ENCODE results near the gene BAD.

Gene BAD

DNA sequence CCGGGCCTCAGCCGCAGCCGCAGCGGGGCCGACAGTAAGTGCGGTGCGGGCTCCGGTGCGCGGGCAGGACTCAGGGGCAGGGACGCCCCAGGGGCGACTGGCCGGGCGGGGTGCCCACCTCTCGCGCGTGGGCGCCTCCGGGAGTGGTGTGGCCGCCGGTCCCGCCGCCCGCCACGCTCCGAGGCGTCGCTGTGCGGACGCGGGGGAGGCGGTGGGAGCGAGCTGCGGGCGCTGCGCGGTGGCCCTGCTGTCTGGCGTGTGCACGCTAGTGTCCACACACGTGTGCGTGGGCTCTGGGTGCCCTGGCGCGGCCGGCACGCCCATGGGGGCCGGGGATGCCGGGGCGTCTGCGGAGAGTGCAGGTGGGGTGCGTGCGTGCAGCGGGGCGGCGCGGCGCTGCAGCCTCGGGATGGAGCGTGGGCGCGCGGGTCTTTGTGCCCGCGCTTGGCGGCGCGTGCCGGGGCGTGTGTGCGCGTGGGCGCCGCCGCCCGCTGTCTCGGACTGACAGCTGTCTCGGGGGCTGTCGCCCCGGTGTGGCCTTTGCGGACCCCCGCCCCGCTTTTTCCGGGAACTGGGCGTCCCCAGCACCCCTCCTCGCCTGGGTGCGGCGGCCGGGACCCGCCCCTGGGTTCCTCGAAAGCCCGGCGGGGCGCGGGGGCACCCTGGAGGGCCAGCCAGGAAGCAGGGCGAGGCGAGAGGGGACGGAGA is 7.4 kb upstream of the BAD start:
- H3K27ac ChIP-seq: no peak overlapping the region
- TF ChIP-seq ZFX (IDR thresholded peaks at IDR 0.05): no peak
- no peak for TF ChIP-seq CTCF (conservative IDR thresholded peaks at IDR 0.05)

DNA sequence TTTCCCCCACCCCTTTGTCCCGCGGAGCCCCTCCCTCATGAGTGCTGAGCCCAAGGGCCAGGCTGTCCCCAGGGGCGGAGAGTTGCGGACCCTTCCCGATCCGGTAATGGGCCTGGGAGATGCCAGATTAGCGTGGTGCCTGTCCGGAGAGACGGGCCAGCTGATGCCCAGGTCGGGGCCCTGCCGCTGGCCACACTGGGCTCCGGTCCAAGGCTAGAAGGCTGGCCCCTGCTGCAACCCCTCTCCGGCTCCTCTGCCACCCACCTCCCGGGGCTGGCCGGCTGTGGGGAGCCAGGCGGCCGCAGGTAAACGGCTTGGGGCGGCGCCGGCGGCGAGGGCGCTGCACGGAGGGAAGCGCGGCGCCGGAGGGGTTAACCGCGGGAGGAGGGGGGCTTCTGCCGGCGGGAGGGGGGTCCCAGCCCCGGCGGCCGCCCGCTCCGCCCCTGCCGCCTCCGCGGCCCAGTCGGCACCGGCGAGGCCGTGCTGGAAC is 6.8 kb upstream of the BAD start, which contains the start of gene KCNK4:
TSS of gene KCNK4 (plus strand) at position 41 of the 490 bp plus-strand sequence. CDS start 1,717 bp downstream, outside the sequence.
- H3K27ac ChIP-seq: no peak within 1 kb of the TSS
- TF ChIP-seq ZFX (IDR thresholded peaks at IDR 0.05) (no peak), CTCF (conservative IDR thresholded peaks at IDR 0.05) (no peak)

GRCh38 chr11:64290352-64291261 is 6.1 kb upstream of the BAD start:
- TF ChIP-seq ZFX (IDR thresholded peaks at IDR 0.05) (no peak), CTCF (conservative IDR thresholded peaks at IDR 0.05) (no peak)
- H3K27ac ChIP-seq: no peak overlapping the region

GRCh38 chr11:64289002-64289564 is 4.6 kb upstream of the BAD start:
- H3K27ac ChIP-seq: no peak overlapping the region
- TF ChIP-seq ZFX (IDR thresholded peaks at IDR 0.05): no peak
- no peak for TF ChIP-seq CTCF (conservative IDR thresholded peaks at IDR 0.05)

DNA sequence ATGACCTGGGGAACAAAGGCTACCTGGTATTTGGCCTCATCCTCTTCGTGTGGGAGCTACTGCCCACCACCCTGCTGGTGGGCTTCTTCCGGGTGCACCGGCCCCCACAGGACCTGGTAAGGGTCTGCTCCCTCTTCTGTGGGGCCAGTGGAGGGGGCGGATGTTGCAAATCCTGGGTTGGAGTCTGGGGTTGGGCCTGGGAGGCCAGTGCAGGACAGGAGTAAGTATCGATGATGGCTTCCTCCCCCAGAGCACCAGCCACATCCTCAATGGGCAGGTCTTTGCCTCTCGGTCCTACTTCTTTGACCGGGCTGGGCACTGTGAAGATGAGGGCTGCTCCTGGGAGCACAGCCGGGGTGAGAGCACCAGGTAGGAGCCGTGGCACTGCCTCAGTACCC is 3.9 kb upstream of the BAD start:
- no peak for TF ChIP-seq CTCF (conservative IDR thresholded peaks at IDR 0.05)
- no peak for TF ChIP-seq ZFX (IDR thresholded peaks at IDR 0.05)
- no peak overlapping the region for H3K27ac ChIP-seq

DNA sequence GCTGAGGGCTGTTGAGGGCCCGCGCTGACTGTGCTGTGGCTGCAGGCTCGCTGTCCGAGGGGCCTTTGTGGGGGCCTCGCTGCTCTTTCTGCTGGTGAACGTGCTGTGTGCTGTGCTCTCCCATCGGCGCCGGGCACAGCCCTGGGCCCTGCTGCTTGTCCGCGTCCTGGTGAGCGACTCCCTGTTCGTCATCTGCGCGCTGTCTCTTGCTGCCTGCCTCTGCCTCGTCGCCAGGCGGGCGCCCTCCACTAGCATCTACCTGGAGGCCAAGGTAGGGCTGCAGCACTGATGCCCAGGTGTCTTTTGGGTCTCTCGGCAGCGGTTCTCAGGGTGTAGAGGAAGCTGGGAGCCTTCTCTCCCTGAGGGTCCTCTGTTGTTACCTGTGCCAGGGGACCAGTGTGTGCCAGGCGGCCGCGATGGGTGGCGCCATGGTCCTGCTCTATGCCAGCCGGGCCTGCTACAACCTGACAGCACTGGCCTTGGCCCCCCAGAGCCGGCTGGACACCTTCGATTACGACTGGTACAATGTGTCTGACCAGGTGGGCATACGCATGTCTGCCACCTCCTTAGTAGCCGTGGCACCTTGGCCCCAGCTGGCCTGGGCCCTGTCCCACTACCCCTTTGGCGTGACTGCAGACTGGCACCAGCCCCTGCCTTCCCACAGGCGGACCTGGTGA is 3.3 kb upstream of the BAD start:
- no peak overlapping the region for H3K27ac ChIP-seq
- TF ChIP-seq ZFX (IDR thresholded peaks at IDR 0.05): no peak
- TF ChIP-seq CTCF (conservative IDR thresholded peaks at IDR 0.05): no peak
